Suprapubic skin (tissue), 4 donors: Measurements from ENCODE around the gene GPR108. TPM values are rescaled to one million over a fixed set of nuclear protein-coding genes. Genes with fewer than 3 reads are reported as not detected.

Source experiments
- DNase-seq, 2 donors: peaks; one replicate each; pipeline ENCODE4 v3.0.0-alpha.2; 2019; ENCODE audit warnings: low spot score in 2 of 2
- H3K27ac ChIP-seq: fragments of 200-600 bp; sonication (generic); one replicate; pipeline ENCODE4 v1.5.1; 2019
- H3K27me3 ChIP-seq: fragments of 200-600 bp; sonication (generic); one replicate; pipeline ENCODE4 v1.5.1; 2019
- H3K36me3 ChIP-seq: fragments of 200-600 bp; sonication (generic); one replicate; pipeline ENCODE4 v1.5.1; 2019
- H3K4me1 ChIP-seq: fragments of 200-600 bp; sonication (generic); one replicate; pipeline ENCODE4 v1.5.1; 2019
- H3K4me3 ChIP-seq: fragments of 200-600 bp; sonication (generic); one replicate; pipeline ENCODE4 v1.5.1; 2019; ENCODE audit warnings: mild to moderate bottlenecking
- H3K9me3 ChIP-seq: fragments of 200-600 bp; sonication (generic); one replicate; pipeline ENCODE4 v1.5.1; 2019
- CTCF ChIP-seq, 2 donors: fragments of 200-600 bp in 1 of 2; fragments of 450-650 bp in 1 of 2; sonication (generic) in 1 of 2; IDR thresholded peaks; one replicate each; pipeline ENCODE4 v1.5.1; 2016 to 2019; ENCODE audit warnings: antibody characterized with exemption in 2 of 2, mild to moderate bottlenecking in 1 of 2, moderate library complexity in 1 of 2
- EP300 ChIP-seq: sonication (generic); formaldehyde crosslinking; IDR thresholded peaks from one replicate; pipeline ENCODE4 v1.6.1; 2017; ENCODE audit warnings: antibody characterized with exemption
- POLR2A ChIP-seq, 2 donors: fragments of 450-650 bp; IDR thresholded peaks; one replicate each; pipeline ENCODE4 v1.6.1; 2017; ENCODE audit warnings: antibody characterized with exemption in 2 of 2, mild to moderate bottlenecking in 2 of 2, moderate library complexity in 2 of 2
- POLR2AphosphoS5 ChIP-seq, 3 donors: sonication (generic); formaldehyde crosslinking; IDR thresholded peaks; one replicate each; pipeline ENCODE4 v1.6.1; 2017; ENCODE audit warnings: antibody characterized with exemption in 3 of 3
- WGBS: methylation state at CpG from one replicate; pipeline ENCODE4 v1.1.5; 2018; 5-methylcytosine and 5-hydroxymethylcytosine counted together
- total RNA-seq, 4 donors: library from RNA; depleted of rRNA; stranded (reverse); fragments of >200 nt; gene quantifications; one replicate each; pipeline ENCODE4 v1.1.0, GENCODE V29; 2016

GPR108 gene
- total RNA-seq, 4 donors from 2014 or later = 52.9 to 72.7 (median 60.7) TPM

- 74% methylated on average over 13 of the region's 21 CpGs for WGBS
These were observed 18.4 kb downstream of the GPR108 start for GRCh38 chr19:6718741-6719539.

GRCh38 chr19:6718111-6718740 is 19.2 kb downstream of the GPR108 start:
- 76% methylated on average over 17 of the region's 23 CpGs for WGBS
- no peak for DNase-seq
- TF ChIP-seq POLR2A (IDR thresholded peaks at IDR 0.05) (no peak), EP300 (no peak), POLR2AphosphoS5 (IDR thresholded peaks at IDR 0.05) (no peak), CTCF (IDR thresholded peaks at IDR 0.05) (no peak)
- Histone ChIP-seq H3K9me3 (no peaks in the 10 kb centered on the region), H3K4me1 (peaks cover 17% of the 10 kb centered on the region), H3K36me3 (no peaks in the 10 kb centered on the region), H3K27ac (no peak overlapping the region), H3K27me3 (no peaks in the 10 kb centered on the region), H3K4me3 (no peak overlapping the region)

More at GRCh38 chr19:6718741-6719539, 18.4 kb downstream of the GPR108 start:
- TF ChIP-seq POLR2AphosphoS5 (IDR thresholded peaks at IDR 0.05) (no peak), POLR2A (IDR thresholded peaks at IDR 0.05) (no peak), CTCF (IDR thresholded peaks at IDR 0.05) (no peak), EP300 (no peak)
- Histone ChIP-seq H3K4me3 (peak overlapping the region; percentile 16), H3K36me3 (no peaks in the 10 kb centered on the region), H3K9me3 (no peaks in the 10 kb centered on the region), H3K27me3 (no peaks in the 10 kb centered on the region), H3K27ac (no peak overlapping the region), H3K4me1 (peaks cover 24% of the 10 kb centered on the region)
- peak in 1 of 2 donors; percentile 72 for DNase-seq

GRCh38 chr19:6717441-6717971 is 19.9 kb downstream of the GPR108 start:
- H3K36me3 ChIP-seq = no peaks in the 10 kb centered on the region
- H3K9me3 ChIP-seq = no peaks in the 10 kb centered on the region
- no peaks in the 10 kb centered on the region for H3K27me3 ChIP-seq
- 80% methylated on average over 4 of the region's 4 CpGs for WGBS
- no peak overlapping the region for H3K27ac ChIP-seq
- H3K4me3 ChIP-seq = no peak overlapping the region
- TF ChIP-seq CTCF (IDR thresholded peaks at IDR 0.05) (no peak), POLR2A (IDR thresholded peaks at IDR 0.05) (no peak), EP300 (no peak)
- H3K4me1 ChIP-seq = peaks cover 11% of the 10 kb centered on the region
- DNase-seq = no peak

- Histone ChIP-seq H3K27ac (no peak overlapping the region), H3K4me3 (no peak overlapping the region), H3K9me3 (no peaks in the 10 kb centered on the region), H3K36me3 (no peaks in the 10 kb centered on the region), H3K27me3 (no peaks in the 10 kb centered on the region), H3K4me1 (peaks cover 8% of the 10 kb centered on the region)
- TF ChIP-seq POLR2A (IDR thresholded peaks at IDR 0.05) (no peak), POLR2AphosphoS5 (IDR thresholded peaks at IDR 0.05) (no peak), CTCF (IDR thresholded peaks at IDR 0.05) (no peak), EP300 (no peak)
- no peak for DNase-seq
- WGBS = 59% methylated on average over 10 of the region's 10 CpGs
These were observed 20.3 kb downstream of the GPR108 start for GRCh38 chr19:6717036-6717435.

GRCh38 chr19:6716610-6716970 is 20.8 kb downstream of the GPR108 start:
- 69% methylated on average over 6 of the region's 6 CpGs for WGBS
- no peak overlapping the region for H3K4me3 ChIP-seq
- no peaks in the 10 kb centered on the region for H3K9me3 ChIP-seq
- no peak for DNase-seq
- TF ChIP-seq CTCF (IDR thresholded peaks at IDR 0.05) = no peak
- TF ChIP-seq EP300 = no peak
- no peak for TF ChIP-seq POLR2A (IDR thresholded peaks at IDR 0.05)
- no peak for TF ChIP-seq POLR2AphosphoS5 (IDR thresholded peaks at IDR 0.05)
- H3K36me3 ChIP-seq = no peaks in the 10 kb centered on the region
- H3K27me3 ChIP-seq = no peaks in the 10 kb centered on the region
- peaks cover 8% of the 10 kb centered on the region for H3K4me1 ChIP-seq
- H3K27ac ChIP-seq = no peak overlapping the region
